Activated CD8-positive, alpha-beta memory T cell treated with anti-CD3 and anti-CD28 coated beads, Interleukin-2, amount 50 U/mL, for 48 hours (primary cell): Measurements from ENCODE around the gene SV2C.

Experiments
- DNase-seq: peaks from one replicate; pipeline ENCODE4 v3.0.0-alpha.2; 2020

SV2C gene

DNA sequence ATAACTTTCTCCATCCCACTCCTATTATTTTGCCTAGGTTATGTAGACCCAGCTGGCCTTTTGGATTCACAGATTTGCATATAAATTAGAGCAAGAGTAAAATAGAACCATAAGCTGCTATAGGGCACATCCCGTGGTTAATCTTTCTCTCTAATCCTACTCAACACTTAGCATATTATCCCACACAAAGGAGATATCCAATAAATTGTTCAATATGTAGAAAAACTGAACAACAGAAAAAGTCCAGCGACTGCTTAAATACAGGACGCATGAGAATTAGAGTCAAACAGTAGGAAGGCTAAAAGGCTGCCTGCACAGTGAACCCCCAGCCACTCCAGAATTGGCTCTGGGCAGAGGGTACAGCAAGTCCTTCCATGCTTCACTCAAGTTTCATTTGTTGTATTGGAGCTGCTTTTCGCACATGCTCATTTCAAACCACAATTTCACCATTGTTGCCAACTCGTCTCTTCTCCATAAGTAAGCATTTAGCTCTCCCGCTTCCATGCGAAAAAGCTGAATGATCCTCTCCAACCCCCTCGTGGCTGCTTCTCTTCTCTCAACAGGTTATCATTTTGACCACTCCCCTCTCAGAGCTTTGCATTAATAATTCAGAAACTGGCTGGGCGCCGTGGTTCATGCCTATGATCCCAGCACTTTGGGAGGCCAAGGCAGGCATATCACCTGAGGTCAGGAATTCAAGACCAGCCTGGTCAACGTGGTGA, 305.8 kb downstream of the SV2C start:
- no peak for DNase-seq

GRCh38 chr5:76389513-76390154, 306.5 kb downstream of the SV2C start:
- DNase-seq = no peak

DNA sequence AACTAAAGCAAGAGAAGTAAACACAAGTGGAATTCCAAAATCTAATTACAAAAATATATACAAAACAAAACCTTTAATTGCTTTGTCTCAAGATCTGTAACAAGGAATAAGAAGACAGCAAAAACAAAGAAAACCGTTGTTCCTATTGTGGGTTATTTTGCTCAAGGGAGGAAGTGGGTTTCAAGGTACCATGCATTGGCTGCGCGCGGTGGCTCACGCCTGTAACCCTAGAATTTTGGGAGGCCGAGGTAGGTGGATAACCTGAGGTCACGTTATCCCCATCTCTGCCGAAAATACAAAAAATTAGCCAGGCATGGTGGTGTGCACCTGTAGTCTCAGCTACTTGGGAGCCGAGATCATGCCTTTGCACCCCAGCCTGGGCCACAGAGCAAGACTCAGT, 307.8 kb downstream of the SV2C start:
- no peak for DNase-seq

DNA sequence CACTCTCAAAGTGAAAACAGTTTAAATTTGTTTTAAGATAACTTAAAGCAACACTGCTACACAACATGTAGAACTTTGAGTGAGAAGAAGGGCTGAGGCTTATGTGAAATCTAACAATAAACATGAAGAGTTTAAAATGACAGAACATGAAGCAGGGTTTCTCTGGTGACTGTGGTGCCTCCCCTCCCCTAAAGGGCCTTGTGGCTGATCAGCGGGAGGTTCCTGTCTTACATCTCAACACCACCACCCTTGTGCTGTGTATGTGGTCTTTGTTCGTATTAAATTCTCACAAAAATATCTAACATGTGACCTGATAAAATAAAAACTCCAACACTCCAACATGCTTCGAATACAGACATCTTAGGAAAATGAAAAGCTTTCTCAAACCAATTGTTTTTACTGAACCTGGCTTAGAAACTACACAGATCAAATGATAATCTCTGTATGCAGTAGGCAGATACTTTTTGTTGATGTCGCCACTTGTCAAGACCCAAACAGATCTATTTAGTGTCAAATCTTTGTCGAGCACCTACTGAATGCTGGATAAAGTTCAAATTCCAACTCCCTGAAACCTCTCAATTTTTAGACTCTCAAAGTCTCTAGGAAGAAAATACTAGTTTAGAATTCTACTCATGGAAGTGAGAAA, 310.0 kb downstream of the SV2C start:
- DNase-seq = no peak

DNA sequence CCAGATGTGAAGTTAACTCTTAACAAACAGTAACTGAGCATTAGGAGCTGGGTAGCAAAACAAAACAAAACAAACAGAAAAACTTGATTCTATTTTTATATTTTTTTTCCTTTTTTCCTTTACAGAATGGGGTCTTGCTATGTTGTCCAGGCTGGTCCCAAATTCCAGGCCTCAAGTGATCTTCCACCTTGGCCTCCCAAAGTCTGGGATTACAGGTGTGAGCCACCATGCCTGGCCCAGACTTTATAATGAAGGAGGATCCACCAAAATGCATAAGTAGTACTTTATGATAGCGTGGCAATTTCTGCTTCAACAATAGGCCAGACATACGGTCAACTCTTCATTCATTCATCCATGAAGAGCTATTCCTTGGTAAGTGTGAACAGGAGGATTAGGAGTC, 314.0 kb downstream of the SV2C start:
- no peak for DNase-seq

DNA sequence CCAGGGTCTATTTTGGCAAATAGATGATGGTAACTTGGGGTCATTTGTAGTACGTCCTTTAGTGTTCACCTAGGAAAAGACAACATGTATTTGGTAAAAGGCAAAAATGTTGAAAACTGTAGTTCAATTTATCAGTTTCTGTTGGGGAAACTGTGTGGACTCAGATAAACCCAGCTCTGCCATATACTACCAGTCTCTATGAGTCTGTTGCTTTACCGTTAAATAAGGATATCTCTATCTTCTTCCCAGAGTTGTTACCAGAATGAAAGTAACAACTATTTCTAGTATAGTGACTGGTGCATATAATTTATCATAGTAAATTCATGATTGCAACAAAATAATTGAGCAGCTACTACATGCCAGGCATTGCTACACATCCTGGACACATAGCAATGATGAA, 316.1 kb downstream of the SV2C start:
- no peak for DNase-seq

GRCh38 chr5:76400466-76400865, 317.3 kb downstream of the SV2C start:
- DNase-seq = no peak

DNA sequence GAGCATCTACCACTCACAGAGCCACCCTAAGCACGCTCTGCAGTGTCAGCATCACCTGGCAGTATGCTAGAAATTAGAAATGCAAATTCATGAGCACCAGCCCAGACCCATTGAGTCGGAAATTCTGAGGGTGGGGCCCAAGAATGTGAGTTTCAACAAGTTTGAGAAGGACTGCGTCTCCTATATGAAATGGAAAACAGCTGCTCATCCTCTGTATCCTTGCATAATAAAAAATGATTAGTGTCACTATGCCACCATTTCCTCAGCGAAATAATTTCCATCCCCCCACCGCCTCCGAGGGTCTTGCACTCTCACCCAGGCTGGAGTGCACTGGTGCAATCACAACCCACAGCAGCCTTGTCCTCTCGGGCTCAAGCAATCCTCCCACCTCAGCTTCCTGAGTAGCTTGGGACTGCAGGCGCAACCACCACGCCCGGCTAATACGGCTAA, 318.6 kb downstream of the SV2C start:
- no peak for DNase-seq

- peak; percentile 83 for DNase-seq
These were observed 319.2 kb downstream of the SV2C start for GRCh38 chr5:76402251-76402885.

DNA sequence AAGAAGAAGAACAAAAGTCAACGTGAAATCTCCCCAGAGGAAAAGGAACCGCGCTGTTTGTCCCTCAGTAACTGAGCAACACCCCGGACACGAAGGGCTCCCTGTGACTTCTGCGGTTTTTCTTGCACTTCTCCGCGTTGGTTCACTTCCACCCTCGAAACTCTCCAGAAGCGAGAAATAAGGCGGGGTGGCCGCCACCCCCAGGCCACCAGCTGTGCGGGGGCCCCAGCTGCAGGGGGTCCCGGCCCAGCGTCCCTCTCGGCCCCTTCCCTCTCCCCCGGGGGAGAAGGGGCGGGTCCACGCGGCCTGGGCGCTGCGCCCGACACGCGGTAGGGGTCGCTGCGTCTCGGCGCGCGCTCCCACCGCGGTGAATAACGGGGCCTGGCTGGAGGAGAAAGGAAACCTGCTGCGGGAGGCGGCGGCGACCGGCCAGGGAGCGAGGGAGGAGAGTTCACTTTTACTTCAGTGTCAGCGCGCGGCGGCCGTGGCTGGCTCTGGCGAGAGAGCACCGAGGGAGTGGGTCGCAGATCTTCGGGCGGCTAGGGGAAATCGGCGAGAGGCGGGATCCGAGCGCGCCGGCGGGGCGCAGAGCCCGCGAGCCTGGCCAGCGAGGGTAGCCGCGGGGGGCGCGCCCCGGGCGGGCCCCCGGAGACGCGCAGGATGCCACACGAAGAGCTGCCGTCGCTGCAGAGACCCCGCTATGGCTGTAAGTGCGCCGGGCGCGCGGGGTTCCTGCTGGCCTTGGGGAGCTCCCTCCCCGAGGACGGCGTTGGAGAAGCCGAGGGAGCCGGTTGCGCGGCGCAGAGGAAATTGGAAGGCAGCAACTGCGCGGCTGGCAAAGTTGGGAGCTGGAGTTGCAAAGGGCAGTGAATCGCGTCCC, 319.9 kb downstream of the SV2C start, which contains the start of gene IQGAP2:
Gene IQGAP2, plus strand, starts transcription at position 400 of the 880 bp plus-strand sequence. Its CDS starts 261 bp downstream, at position 661.
- peak; percentile 91 for DNase-seq
